Heart left ventricle (tissue), 13 donors: ENCODE results near the gene MAP1LC3B.

Experiments
- CTCF ChIP-seq, 12 donors: fragments of 200-600 bp; sonication (generic) in 4 of 12; IDR thresholded peaks; one replicate each; pipeline versions ENCODE4 v1.5.0 to v1.8.0; 2018 to 2022; ENCODE audit warnings: antibody characterized with exemption in 12 of 12, mild to moderate bottlenecking in 5 of 12
- POLR2A ChIP-seq, 2 donors: fragments of 450-650 bp; IDR thresholded peaks; one replicate each; pipeline ENCODE4 v1.6.1; 2017; ENCODE audit warnings: antibody characterized with exemption in 2 of 2, mild to moderate bottlenecking in 2 of 2, moderate library complexity in 2 of 2
- donor health status: ischemic (EF 13 %, LVEDD 7.1; RV severe dilation, severe dysfunction).
- donor health status: DM: no; HTN: yes; CAD: no.
- donor health status: DM: no; HTN: no; CAD: no.
- donor health status: ischemic (EF 25% LVEDD 6.9; RV normal size, moderate dysfunction).
- donor health status: ischemic (EF 25% LVEDD 5.7; RV mildly dilated, moderate dysfunction).
- donor health status: ischemic (EF 35%, LVEDD 5.7; RV mildly dilated, moderate dysfunction).
- donor health status: nonischemic (EF 11% LVEDD 7.7; RV severe dilation, severe dysfunction).
- donor health status: DM: yes; HTN: yes; CAD: no.
- donor health status: PGD.
- donor health status: ischemic (EF 29% LVEDD 5.4; RV normal size, mild dysfunction).
- donor health status: nonischemic (EF 23%, LVEDD 6.1; RV moderate dilation, normal function).

- TF ChIP-seq CTCF (IDR thresholded peaks at IDR 0.05) (no peak), POLR2A (IDR thresholded peaks at IDR 0.05) (no peak)
Measured at GRCh38 chr16:87436225-87437172, 44.4 kb downstream of the MAP1LC3B start.
